HEK293 (cell line): ENCODE results near the gene PDE2A.

Experiments
- ATF2 ChIP-seq: fragments of 450-650 bp; formaldehyde crosslinking; IDR thresholded peaks from 2 replicates; pipeline ENCODE4 v1.5.1; 2016; ENCODE audit warnings: missing biosample characterization, missing genetic modification characterization, low read depth
- ZNF311 ChIP-seq: fragments of 450-650 bp; formaldehyde crosslinking; IDR thresholded peaks from 2 replicates; pipeline ENCODE4 v1.5.1; 2017; ENCODE audit warnings: missing biosample characterization, missing genetic modification characterization, borderline replicate concordance
- ZNF548 ChIP-seq: fragments of 450-650 bp; formaldehyde crosslinking; IDR thresholded peaks from 2 replicates; pipeline ENCODE4 v1.5.1; 2016; ENCODE audit warnings: missing biosample characterization, missing genetic modification characterization
- ZNF561 ChIP-seq: fragments of 450-650 bp; IDR thresholded peaks from 2 replicates; pipeline ENCODE4 v1.5.1; 2018; ENCODE audit warnings: missing biosample characterization, missing genetic modification characterization, borderline replicate concordance
- ZNF596 ChIP-seq: fragments of 450-650 bp; IDR thresholded peaks from 2 replicates; pipeline ENCODE4 v1.5.0; 2018; ENCODE audit warnings: missing biosample characterization, mild to moderate bottlenecking, missing genetic modification characterization, moderate library complexity
- ZNF624 ChIP-seq: fragments of 450-650 bp; formaldehyde crosslinking; IDR thresholded peaks from 2 replicates; pipeline ENCODE4 v1.5.1; 2017; ENCODE audit warnings: missing biosample characterization, missing genetic modification characterization
- ZNF785 ChIP-seq: fragments of 450-650 bp; formaldehyde crosslinking; IDR thresholded peaks from 2 replicates; pipeline ENCODE4 v1.5.1; 2016; ENCODE audit warnings: missing biosample characterization, missing genetic modification characterization
- ZSCAN16 ChIP-seq: fragments of 450-650 bp; formaldehyde crosslinking; IDR thresholded peaks from 2 replicates; pipeline ENCODE4 v1.5.1; 2016; ENCODE audit warnings: missing biosample characterization, missing genetic modification characterization
- ZSCAN5A ChIP-seq: fragments of 450-650 bp; formaldehyde crosslinking; IDR thresholded peaks from 2 replicates; pipeline ENCODE4 v1.5.1; 2016; ENCODE audit warnings: missing biosample characterization, missing genetic modification characterization
- TF ChIP-seq, protein P1 (sequence below): fragments of 450-650 bp; formaldehyde crosslinking; IDR thresholded peaks from 2 replicates; pipeline ENCODE4 v1.5.1; 2016; ENCODE audit warnings: missing biosample characterization, missing genetic modification characterization
- TF ChIP-seq, protein P2 (sequence below): fragments of 450-650 bp; formaldehyde crosslinking; IDR thresholded peaks from 2 replicates; pipeline ENCODE4 v1.5.1; 2016; ENCODE audit warnings: missing biosample characterization, missing genetic modification characterization

DNA sequence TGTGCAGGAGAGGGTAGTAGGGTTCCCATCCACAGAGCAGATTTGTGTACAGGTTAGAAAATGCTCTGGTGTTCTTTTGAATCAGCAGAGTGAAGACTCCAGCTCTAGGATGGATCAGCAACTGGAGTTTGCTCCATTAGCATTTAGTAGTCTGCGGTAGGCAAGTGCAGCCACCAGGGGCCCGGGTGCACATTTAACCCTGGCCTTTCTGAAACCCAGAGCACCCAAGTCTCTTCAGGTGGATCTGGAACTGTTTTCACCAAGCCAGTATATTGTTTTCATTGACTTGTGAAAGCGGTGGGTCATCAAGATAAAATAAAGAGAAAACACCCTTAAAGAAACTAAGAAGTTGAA is 139.1 kb downstream of the PDE2A start:
- TF ChIP-seq ZSCAN16 (no peak), ZNF311 (no peak), ZNF561 (tag by site-specific recombination) (no peak), ATF2 (tag by site-specific recombination) (no peak), ZNF785 (tag by site-specific recombination) (no peak), ZSCAN5A (tag by site-specific recombination) (no peak), ZNF596 (tag by site-specific recombination) (no peak), ZNF624 (no peak), ZNF548 (no peak)
- TF ChIP-seq, protein P1, sequence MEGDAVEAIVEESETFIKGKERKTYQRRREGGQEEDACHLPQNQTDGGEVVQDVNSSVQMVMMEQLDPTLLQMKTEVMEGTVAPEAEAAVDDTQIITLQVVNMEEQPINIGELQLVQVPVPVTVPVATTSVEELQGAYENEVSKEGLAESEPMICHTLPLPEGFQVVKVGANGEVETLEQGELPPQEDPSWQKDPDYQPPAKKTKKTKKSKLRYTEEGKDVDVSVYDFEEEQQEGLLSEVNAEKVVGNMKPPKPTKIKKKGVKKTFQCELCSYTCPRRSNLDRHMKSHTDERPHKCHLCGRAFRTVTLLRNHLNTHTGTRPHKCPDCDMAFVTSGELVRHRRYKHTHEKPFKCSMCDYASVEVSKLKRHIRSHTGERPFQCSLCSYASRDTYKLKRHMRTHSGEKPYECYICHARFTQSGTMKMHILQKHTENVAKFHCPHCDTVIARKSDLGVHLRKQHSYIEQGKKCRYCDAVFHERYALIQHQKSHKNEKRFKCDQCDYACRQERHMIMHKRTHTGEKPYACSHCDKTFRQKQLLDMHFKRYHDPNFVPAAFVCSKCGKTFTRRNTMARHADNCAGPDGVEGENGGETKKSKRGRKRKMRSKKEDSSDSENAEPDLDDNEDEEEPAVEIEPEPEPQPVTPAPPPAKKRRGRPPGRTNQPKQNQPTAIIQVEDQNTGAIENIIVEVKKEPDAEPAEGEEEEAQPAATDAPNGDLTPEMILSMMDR (tag by site-specific recombination): no peak
- TF ChIP-seq, protein P2, sequence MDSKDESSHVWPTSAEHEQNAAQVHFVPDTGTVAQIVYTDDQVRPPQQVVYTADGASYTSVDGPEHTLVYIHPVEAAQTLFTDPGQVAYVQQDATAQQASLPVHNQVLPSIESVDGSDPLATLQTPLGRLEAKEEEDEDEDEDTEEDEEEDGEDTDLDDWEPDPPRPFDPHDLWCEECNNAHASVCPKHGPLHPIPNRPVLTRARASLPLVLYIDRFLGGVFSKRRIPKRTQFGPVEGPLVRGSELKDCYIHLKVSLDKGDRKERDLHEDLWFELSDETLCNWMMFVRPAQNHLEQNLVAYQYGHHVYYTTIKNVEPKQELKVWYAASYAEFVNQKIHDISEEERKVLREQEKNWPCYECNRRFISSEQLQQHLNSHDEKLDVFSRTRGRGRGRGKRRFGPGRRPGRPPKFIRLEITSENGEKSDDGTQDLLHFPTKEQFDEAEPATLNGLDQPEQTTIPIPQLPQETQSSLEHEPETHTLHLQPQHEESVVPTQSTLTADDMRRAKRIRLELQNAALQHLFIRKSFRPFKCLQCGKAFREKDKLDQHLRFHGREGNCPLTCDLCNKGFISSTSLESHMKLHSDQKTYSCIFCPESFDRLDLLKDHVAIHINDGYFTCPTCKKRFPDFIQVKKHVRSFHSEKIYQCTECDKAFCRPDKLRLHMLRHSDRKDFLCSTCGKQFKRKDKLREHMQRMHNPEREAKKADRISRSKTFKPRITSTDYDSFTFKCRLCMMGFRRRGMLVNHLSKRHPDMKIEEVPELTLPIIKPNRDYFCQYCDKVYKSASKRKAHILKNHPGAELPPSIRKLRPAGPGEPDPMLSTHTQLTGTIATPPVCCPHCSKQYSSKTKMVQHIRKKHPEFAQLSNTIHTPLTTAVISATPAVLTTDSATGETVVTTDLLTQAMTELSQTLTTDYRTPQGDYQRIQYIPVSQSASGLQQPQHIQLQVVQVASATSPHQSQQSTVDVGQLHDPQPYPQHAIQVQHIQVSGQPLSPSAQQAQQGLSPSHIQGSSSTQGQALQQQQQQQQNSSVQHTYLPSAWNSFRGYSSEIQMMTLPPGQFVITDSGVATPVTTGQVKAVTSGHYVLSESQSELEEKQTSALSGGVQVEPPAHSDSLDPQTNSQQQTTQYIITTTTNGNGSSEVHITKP (tag by site-specific recombination): no peak
